Skeletal muscle satellite cell (primary cell): ENCODE measurements around the gene MRPL58.
A peak's percentile ranks its signal among the peaks of the same experiment; 100 is the strongest.
"Not testable (repeated sequence)": the region's sequence is repeated elsewhere in the genome, so short reads cannot be mapped to it uniquely, and the experiment has no call there.

ENCODE experiments used
- H3K27me3 ChIP-seq: 2 replicates; pipeline ENCODE4 v1.7.0; 2013; ENCODE audit warnings: low read length; ENCODE audit not compliant: control insufficient read depth, insufficient read depth
- H3K36me3 ChIP-seq: 2 replicates; pipeline ENCODE4 v1.7.0; 2013; ENCODE audit warnings: mild to moderate bottlenecking, control low read depth, low read length; ENCODE audit not compliant: insufficient read depth
- H3K4me1 ChIP-seq: 2 replicates; pipeline ENCODE4 v1.7.0; 2013; ENCODE audit warnings: low read length; ENCODE audit not compliant: control insufficient read depth, insufficient read depth
- H3K4me2 ChIP-seq: 2 replicates; pipeline ENCODE4 v1.7.0; 2013; ENCODE audit warnings: mild to moderate bottlenecking, low read length
- H3K4me3 ChIP-seq: 2 replicates; pipeline ENCODE4 v1.7.0; 2013; ENCODE audit warnings: low read length
- H3K9ac ChIP-seq: 2 replicates; pipeline ENCODE4 v1.7.0; 2013; ENCODE audit warnings: mild to moderate bottlenecking, low read depth, low read length, moderate library complexity
- H3K9me3 ChIP-seq: replicated peaks from 2 replicates; pipeline ENCODE4 v1.7.0; 2013; ENCODE audit warnings: mild to moderate bottlenecking, control low read depth, low read length

The MRPL58 gene

DNA sequence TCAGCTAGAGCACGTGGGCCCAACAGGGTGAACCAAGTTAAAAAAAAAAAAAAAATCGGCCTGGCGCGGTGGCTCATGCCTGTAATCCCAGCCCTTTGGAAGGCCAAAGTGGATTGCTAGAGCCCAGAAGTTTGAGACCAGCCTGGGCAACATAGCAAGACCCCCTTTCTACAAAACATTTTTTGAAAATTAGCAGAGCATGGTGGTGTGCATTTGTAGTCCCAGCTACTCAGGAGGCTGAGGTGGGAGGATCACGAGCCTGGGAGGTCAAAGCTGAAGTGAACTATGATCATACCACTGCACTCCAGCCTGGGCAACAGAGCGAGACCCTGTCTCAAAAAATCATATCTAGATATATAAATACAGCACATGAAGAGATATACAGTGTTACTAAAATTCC, 6.4 kb upstream of the MRPL58 start:
- H3K9ac ChIP-seq, H3K9me3 ChIP-seq, H3K4me1 ChIP-seq, H3K27me3 ChIP-seq, H3K4me3 ChIP-seq, H3K4me2 ChIP-seq: not testable (repeated sequence)
- H3K36me3 ChIP-seq = peaks cover 37% of the 10 kb centered on the region

DNA sequence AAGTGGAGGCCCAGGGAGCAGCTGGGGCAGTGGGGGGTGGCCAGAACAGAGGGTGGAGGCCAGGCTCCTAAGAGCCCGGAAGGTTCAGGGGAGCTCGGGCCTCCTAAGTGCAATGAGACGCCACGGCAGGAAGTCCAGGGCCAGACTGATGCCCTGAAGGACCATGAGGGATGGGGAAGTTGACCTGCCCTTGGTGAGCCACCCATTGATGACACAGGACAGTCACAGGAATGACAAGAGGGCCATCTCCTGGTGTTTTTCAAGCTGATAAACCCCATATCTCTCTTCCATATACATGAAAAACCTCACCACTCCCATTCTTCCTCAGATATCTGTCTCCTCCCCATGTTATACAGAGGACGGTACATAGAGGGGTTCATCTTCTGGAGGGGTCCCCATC, 5.8 kb upstream of the MRPL58 start:
- H3K4me1 ChIP-seq = peaks cover 6% of the 10 kb centered on the region
- H3K9ac ChIP-seq = no peak overlapping the region
- H3K27me3 ChIP-seq = no peaks in the 10 kb centered on the region
- H3K4me2 ChIP-seq = no peak overlapping the region
- no peak overlapping the region for H3K4me3 ChIP-seq
- peaks cover 33% of the 10 kb centered on the region for H3K36me3 ChIP-seq
- H3K9me3 ChIP-seq = no peaks in the 10 kb centered on the region

DNA sequence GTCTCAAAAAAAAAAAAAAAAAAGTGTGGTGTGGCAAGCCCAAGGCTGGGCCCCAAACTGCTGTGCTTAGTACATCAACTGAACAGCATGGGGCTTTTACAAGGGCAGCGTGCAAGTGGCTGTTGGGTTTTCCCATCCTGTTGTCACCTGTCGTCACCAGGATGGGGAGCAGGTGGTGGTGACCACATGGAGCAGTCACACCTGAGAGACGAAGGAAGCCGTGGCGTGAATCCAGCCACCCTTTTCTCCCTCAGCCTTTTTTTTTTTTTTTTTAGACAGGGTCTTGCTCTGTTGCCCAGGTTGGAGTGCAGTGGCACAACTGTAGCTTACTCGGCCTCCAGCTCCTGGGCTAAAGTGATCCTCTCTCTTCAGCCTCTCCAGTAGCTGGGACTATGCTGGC, 4.1 kb upstream of the MRPL58 start:
- no peaks in the 10 kb centered on the region for H3K9me3 ChIP-seq
- no peak overlapping the region for H3K4me3 ChIP-seq
- H3K36me3 ChIP-seq = peaks cover 23% of the 10 kb centered on the region
- no peaks in the 10 kb centered on the region for H3K27me3 ChIP-seq
- peaks cover 14% of the 10 kb centered on the region for H3K4me1 ChIP-seq
- no peak overlapping the region for H3K4me2 ChIP-seq
- H3K9ac ChIP-seq = no peak overlapping the region

DNA sequence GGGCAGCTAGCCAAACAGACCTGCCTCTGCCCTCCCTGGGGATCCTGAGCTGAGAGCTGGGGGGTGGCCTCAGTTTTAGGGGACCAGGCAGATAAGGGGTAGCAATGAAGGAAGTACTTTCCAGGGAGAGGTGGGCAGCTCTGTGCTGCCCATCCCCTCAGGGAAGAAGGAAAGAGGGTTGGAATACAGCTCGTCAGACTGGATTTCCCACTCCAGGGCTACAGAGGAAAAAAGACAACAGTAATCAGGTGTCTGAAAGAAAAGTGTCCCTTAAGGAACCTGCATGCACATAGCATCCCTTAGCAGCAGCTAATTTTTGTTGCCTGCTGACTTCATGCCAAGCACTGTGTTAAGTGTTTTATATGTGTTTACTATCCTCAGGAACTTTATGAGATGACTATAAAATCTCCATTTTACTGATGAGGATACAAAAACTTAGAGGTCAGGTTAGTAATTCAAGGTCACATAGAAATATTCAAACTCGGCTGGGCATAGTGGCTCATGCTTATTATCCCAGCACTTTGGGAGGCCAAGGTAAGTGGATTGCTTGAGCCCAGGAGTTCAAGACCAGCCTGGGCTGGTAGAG, 3.2 kb upstream of the MRPL58 start:
- Histone ChIP-seq H3K4me2 (no peak overlapping the region), H3K4me3 (no peak overlapping the region), H3K36me3 (peaks cover 16% of the 10 kb centered on the region), H3K9ac (no peak overlapping the region), H3K27me3 (no peaks in the 10 kb centered on the region), H3K4me1 (peaks cover 20% of the 10 kb centered on the region), H3K9me3 (no peaks in the 10 kb centered on the region)

DNA sequence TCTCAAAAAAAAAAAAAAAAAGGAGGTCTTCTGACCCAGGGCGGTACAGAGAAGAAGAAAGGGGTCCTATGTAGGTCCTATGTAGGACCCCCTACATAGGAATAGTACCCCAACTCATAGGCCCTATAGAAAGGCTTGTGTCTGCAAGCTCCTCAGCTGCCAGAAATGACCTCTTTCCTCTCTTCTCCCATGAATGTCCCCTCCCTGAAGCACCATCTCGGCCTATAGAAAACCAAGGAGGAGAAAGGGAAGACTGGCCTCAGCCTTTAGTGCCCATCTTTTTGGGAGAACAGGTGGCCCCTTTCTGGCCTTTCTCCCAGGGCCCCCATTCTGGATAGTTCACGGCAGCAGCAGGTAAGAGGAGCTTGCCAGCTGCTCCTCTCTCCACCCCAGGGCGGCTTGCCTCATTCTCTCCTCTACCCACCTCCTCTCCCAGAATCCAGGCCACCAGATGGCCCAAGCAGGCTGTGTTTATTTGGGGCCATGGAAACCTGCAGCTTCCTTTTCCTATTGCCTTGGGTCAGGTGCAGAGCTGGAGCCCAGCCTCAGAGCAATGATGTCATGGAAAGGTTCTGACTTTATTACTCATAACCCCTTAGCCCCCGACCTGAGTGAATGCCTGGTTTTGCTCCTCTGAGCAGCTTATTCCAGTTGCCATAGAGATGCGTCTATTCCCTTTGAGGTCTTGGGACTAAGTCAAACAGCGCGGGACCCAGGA, 1.6 kb upstream of the MRPL58 start:
- H3K9ac ChIP-seq = no peak overlapping the region
- H3K36me3 ChIP-seq = peaks cover 3% of the 10 kb centered on the region
- no peaks in the 10 kb centered on the region for H3K27me3 ChIP-seq
- H3K4me1 ChIP-seq = peaks cover 20% of the 10 kb centered on the region
- no peaks in the 10 kb centered on the region for H3K9me3 ChIP-seq
- no peak overlapping the region for H3K4me2 ChIP-seq
- H3K4me3 ChIP-seq = no peak overlapping the region

DNA sequence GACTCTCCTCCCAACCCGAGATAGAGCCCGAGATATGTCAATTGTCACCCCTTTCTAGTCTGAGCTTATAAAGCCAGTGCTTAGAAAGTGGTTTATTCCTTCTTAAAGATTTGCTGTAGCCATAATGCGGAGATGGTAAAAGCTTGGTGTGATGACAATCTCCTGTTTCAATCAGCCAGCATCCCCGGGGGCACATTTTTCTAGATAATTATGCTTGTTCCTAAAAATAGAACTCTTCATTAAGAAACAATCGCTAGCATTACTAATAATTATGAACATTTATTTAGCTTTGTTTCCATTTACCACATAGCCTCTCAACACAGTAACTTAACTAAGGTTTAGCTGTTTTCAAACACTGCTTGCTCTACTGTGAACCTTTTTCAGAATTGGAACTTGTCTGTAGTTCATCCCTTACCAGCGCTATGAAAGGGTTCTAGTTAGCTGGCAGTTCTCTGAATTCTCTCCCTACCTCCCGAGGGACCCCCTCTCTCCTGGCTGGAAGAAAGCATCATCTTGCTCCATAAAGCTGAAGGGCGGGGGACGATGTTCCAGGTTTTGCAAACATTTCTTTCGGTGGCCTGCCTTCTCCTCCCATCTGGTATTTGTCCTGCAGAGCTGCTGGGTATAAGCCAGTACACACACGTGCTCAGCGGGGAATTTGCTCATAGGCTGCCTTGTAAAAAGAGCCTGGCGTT, 922 bp upstream of the MRPL58 start:
- peak overlapping the region; percentile 88 for H3K9ac ChIP-seq
- no peaks in the 10 kb centered on the region for H3K27me3 ChIP-seq
- peaks cover 20% of the 10 kb centered on the region for H3K4me1 ChIP-seq
- peak overlapping the region; percentile 85 for H3K4me2 ChIP-seq
- H3K36me3 ChIP-seq = peaks cover under 1% of the 10 kb centered on the region
- peak overlapping the region; percentile 82 for H3K4me3 ChIP-seq
- no peaks in the 10 kb centered on the region for H3K9me3 ChIP-seq

DNA sequence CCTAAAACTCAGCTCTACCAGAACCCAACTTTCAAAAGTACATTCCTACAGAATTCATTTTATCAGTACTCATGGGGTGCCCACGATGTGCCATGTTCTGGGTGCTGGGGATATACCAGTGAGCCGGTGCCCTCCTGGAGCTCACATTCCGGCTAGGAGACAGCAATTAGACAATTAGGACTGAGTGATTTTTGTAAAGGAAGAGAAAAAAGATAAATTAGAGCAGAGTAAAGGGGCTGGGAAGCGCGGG, 449 bp upstream of the MRPL58 start:
- H3K27me3 ChIP-seq = no peaks in the 10 kb centered on the region
- H3K4me2 ChIP-seq = peak overlapping the region; percentile 85
- peak overlapping the region; percentile 88 for H3K9ac ChIP-seq
- peak overlapping the region; percentile 82 for H3K4me3 ChIP-seq
- H3K4me1 ChIP-seq = peaks cover 20% of the 10 kb centered on the region
- H3K9me3 ChIP-seq = no peaks in the 10 kb centered on the region
- no peaks in the 10 kb centered on the region for H3K36me3 ChIP-seq

DNA sequence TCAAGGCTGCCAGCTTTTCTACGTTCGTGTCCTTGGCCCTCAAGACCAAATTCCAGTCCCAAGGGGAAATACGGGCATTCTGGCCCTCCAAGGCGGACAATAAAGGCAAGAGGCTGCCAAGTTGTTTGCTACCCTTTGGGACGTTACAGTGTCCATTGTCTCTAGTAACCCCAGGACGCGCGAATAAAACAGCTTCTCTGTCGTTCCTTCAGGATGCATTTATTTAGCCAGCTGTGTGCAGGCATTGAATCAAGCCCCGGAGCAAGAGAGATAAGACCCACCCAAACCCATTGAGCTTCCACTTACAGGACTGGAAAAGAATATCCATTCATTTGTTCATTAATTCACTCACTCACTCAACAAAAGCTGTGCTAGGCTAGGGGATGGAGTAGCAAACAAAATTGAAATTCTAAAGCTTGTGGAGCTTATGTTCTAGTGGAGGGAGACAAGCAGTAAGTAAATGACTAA, 656 bp downstream of the MRPL58 start:
- Histone ChIP-seq H3K4me1 (peaks cover 20% of the 10 kb centered on the region), H3K36me3 (no peaks in the 10 kb centered on the region), H3K9me3 (no peaks in the 10 kb centered on the region), H3K9ac (peak overlapping the region; percentile 88), H3K4me2 (peak overlapping the region; percentile 85), H3K27me3 (no peaks in the 10 kb centered on the region), H3K4me3 (peak overlapping the region; percentile 82)

DNA sequence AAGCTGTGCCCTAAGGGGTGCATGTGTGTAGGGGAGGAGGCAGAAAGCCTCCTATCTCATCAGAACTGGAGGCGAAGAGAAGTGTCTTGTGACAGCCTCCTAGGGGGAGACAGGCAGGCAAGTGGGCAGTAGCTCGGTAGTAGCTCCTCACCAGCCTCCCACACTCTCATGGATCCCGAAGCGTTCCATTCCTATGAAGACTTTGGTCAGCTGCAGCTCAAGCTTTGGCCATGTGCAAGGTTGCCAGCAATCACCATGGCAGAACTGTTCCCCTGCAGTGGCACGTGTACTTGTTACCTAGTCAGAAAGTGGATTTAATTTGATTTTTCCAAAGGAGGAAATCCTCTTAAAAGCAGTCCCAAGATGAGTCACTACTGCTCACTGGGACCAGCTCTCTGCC, 6.7 kb downstream of the MRPL58 start:
- Histone ChIP-seq H3K27me3 (no peaks in the 10 kb centered on the region), H3K4me3 (no peak overlapping the region), H3K4me1 (no peaks in the 10 kb centered on the region), H3K36me3 (peaks cover 32% of the 10 kb centered on the region), H3K9me3 (no peaks in the 10 kb centered on the region), H3K4me2 (no peak overlapping the region), H3K9ac (no peak overlapping the region)

DNA sequence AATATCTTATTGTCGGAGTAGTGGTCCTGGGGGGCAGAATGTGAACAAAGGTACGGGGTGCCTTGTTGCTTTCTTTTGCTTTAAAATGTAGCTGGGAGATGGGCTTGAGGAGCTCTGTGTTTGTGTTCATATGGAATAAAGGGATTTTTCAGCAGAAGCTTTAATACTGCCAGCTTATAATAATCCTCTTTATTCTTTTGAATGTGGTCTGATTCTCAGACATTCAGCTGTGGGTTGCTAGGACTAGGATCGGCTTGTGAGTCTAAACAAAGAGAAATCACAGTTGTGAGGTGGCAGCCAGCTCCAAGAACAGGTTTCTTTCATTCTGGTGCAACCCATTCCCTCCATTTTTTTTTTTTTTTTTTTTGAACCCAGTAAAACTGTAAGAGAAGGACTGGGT, 7.2 kb downstream of the MRPL58 start:
- H3K4me1 ChIP-seq = no peaks in the 10 kb centered on the region
- H3K9me3 ChIP-seq = no peaks in the 10 kb centered on the region
- no peak overlapping the region for H3K4me2 ChIP-seq
- H3K27me3 ChIP-seq = no peaks in the 10 kb centered on the region
- no peak overlapping the region for H3K9ac ChIP-seq
- peaks cover 32% of the 10 kb centered on the region for H3K36me3 ChIP-seq
- H3K4me3 ChIP-seq = no peak overlapping the region

DNA sequence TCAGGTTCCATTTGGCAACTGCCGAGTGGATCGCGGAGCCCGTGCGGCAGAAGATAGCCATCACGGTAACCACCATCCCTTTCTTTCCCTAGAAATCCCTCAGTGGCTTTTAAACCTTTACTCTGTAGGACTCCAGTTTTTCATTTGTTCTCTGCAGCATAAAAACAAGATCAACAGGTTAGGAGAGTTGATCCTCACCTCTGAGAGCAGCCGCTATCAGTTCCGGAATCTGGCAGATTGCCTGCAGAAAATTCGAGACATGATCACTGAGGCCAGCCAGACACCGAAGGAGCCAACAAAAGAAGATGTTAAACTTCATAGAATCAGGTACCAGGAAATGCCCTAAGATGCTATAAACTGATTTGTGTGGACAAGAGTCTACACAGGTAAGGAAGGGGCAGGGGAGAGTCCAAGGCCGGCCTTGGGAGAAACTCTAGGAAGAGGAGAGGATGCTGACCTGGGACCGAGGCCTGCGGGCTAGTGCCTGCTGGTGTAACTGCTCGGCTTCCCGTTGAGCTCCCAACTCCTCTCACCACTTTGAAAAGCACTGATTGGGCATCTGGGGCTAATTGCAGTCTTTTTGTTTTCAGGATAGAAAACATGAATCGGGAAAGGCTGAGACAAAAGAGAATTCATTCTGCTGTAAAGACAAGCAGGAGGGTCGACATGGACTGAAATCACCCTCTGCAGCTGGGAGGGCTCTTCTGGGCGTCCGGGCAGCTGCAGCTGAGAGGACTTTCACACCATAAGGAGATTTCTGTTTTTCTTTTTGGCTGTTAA, 8.1 kb downstream of the MRPL58 start:
- Histone ChIP-seq H3K4me2 (no peak overlapping the region), H3K4me3 (no peak overlapping the region), H3K36me3 (peaks cover 32% of the 10 kb centered on the region), H3K27me3 (no peaks in the 10 kb centered on the region), H3K9me3 (no peaks in the 10 kb centered on the region), H3K4me1 (no peaks in the 10 kb centered on the region), H3K9ac (no peak overlapping the region)
